ENCODE data around the gene TCF7L1. TPM values are rescaled to one million over a fixed set of nuclear protein-coding genes. Genes with fewer than 3 reads are reported as not detected.

TCF7L1 gene
- total RNA-seq, 2 donors from 2014 or later, result 8.3 to 8.8 TPM

DNA sequence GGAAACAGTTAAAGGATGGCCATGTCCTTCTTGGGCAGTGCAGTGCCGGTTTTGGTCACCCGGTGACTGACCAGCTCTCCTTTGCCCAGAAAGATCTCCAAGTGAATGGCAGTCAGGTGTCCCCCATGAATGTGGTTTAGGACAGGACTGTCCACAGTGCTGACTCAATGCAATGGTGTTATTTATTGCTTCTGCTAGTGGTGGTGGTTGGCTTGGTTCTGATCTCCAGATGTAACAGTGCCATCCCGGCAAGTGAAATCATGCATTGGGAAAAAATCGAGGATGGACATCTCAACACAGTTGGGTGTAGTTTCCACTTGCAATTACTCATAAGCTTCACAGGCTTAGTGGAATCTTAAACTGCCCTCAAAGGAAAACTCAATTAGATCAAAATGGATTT lies 112.7 kb downstream of the TCF7L1 start:
- ATAC-seq (ENCODE audit: insufficient number of reproducible peaks, low FRiP score, low read depth), result no peak
- Histone ChIP-seq H3K9me3 (no peaks in the 10 kb centered on the region), H3K4me3 (no peak overlapping the region), H3K27ac (no peak overlapping the region), H3K36me3 (no peaks in the 10 kb centered on the region), H3K4me1 (ENCODE audit: control insufficient read depth in 1 of 2, low read depth in 2 of 2) (peaks cover 34 to 60% of the 10 kb centered on the region in 2 donors), H3K27me3 (replicated peaks; ENCODE audit: insufficient read depth) (no peaks in the 10 kb centered on the region)
- TF ChIP-seq, protein P1, sequence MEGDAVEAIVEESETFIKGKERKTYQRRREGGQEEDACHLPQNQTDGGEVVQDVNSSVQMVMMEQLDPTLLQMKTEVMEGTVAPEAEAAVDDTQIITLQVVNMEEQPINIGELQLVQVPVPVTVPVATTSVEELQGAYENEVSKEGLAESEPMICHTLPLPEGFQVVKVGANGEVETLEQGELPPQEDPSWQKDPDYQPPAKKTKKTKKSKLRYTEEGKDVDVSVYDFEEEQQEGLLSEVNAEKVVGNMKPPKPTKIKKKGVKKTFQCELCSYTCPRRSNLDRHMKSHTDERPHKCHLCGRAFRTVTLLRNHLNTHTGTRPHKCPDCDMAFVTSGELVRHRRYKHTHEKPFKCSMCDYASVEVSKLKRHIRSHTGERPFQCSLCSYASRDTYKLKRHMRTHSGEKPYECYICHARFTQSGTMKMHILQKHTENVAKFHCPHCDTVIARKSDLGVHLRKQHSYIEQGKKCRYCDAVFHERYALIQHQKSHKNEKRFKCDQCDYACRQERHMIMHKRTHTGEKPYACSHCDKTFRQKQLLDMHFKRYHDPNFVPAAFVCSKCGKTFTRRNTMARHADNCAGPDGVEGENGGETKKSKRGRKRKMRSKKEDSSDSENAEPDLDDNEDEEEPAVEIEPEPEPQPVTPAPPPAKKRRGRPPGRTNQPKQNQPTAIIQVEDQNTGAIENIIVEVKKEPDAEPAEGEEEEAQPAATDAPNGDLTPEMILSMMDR (IDR thresholded peaks at IDR 0.05), result no peak
- DNase-seq (ENCODE audit: low spot score), result no peak

DNA sequence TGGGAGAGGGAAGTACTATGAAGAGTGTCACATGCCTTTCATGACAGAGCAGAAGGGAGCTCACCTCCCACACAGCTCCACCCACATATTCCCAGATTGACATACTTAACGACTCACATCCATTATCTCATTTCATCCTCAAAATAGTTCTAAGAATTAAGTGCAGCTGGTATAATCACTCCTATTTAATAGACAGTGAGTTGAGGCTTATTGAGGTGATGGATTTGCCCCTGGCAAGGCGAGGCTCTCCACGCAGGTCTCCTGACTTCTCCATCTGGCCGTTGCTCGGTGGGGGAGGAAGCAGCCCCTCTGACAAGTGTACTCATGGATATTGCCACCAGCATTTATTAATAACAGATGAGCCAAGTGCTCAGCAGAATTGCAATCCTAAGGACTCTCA lies 113.2 kb downstream of the TCF7L1 start:
- H3K36me3 ChIP-seq, result no peaks in the 10 kb centered on the region
- ATAC-seq (ENCODE audit: insufficient number of reproducible peaks, low FRiP score, low read depth) (no peak), DNase-seq (ENCODE audit: low spot score) (no peak)
- H3K27ac ChIP-seq, result no peak overlapping the region
- H3K27me3 ChIP-seq (replicated peaks; ENCODE audit: insufficient read depth), result no peaks in the 10 kb centered on the region
- no peak overlapping the region for H3K4me3 ChIP-seq
- TF ChIP-seq, protein P1 (IDR thresholded peaks at IDR 0.05), result no peak
- H3K4me1 ChIP-seq (ENCODE audit: control insufficient read depth in 1 of 2, low read depth in 2 of 2), result peaks cover 29 to 56% of the 10 kb centered on the region in 2 donors
- H3K9me3 ChIP-seq, result no peaks in the 10 kb centered on the region

DNA sequence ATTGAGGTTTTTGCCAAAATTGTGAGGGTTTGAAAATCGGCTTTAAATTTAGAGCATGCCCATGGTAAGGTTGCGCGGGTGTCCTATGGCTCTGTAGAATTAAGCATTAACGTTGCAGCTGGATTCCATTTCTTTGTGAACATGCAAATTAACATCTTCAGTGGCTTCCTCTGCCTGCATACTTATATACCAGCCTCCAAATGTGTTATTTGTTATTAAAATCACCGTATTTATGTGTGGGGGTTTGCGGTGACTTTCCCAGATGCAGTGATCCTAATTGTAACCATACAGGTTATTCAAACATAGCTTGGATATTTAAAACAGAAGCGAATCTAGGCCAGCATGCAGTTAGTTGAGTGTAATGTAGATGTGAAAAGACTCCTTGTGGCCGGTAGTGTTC lies 114.4 kb downstream of the TCF7L1 start:
- H3K4me1 ChIP-seq (ENCODE audit: control insufficient read depth in 1 of 2, low read depth in 2 of 2), result peaks cover 19 to 47% of the 10 kb centered on the region in 2 donors
- TF ChIP-seq, protein P1 (IDR thresholded peaks at IDR 0.05), result no peak

DNA sequence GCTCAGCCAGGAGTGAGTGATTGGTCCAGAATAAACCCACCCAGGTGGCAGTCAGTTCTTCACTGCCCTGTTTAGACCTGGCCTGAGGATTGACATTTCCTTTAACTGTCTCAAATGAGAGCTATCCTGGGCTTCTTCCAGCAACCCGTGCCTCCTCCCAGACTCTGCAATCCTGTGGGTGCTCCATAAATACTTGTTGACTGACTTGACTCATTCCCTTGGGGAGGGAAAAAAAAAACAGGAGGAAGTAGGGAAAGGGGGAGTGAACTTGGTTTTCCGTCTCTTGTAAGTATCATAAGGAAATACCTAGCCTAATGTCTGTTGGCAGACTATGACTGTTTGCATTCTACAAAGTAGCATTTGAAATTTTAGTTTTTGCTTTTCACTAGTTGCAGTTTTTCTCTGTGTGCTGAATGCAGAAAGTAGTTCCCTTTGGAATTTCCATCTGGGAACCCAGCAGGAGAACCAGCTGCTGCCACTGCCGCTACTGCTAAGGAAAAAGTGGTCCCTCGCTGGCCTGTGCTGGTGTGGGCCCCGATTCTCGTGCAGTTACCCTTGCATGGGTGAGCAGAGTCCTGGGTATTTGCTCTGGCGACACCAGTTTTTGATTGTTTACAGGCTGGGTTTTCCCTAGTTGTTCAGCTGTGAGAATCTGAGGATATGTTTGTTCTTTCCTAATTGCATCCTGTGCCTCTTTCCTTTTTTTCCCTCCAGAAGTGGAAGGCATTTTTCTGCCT lies 115.7 kb downstream of the TCF7L1 start:
- TF ChIP-seq, protein P1 (IDR thresholded peaks at IDR 0.05), result no peak
- H3K9me3 ChIP-seq, result no peaks in the 10 kb centered on the region
- ATAC-seq (ENCODE audit: insufficient number of reproducible peaks, low FRiP score, low read depth) (peak; percentile 62), DNase-seq (ENCODE audit: low spot score) (no peak)
- no peaks in the 10 kb centered on the region for H3K36me3 ChIP-seq
- H3K27ac ChIP-seq, result peak overlapping the region; percentile 49 to 75
- H3K27me3 ChIP-seq (replicated peaks; ENCODE audit: insufficient read depth), result no peaks in the 10 kb centered on the region
- peaks cover 17 to 47% of the 10 kb centered on the region in 2 donors for H3K4me1 ChIP-seq (ENCODE audit: control insufficient read depth in 1 of 2, low read depth in 2 of 2)
- H3K4me3 ChIP-seq, result peak overlapping the region; percentile 30

More for the DNA sequence above, 114.4 kb downstream of the TCF7L1 start:
- Histone ChIP-seq H3K36me3 (no peaks in the 10 kb centered on the region), H3K27ac (peak overlapping the region; percentile 49 to 75), H3K4me3 (no peak overlapping the region), H3K9me3 (no peaks in the 10 kb centered on the region), H3K27me3 (replicated peaks; ENCODE audit: insufficient read depth) (no peaks in the 10 kb centered on the region)
- no peak for ATAC-seq (ENCODE audit: insufficient number of reproducible peaks, low FRiP score, low read depth)
- no peak for DNase-seq (ENCODE audit: low spot score)

DNA sequence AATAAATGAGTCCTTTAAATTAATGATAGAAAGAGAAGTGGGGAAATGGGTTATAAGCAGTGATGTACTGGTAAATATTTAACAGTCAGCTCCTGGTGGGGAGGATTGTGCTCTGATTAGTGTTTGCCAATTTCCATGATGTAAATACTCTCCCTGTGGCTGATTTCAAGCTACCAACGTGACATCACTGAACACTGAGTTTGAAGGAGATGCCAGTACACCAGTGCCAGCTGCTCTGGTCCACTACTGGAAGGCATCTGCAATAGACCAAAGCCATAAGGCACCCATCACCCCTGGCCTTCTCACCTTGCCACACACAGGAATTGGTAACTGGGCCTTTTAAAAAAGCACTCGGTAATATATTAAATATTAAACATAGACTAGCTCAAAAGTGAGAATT lies 116.9 kb downstream of the TCF7L1 start:
- Histone ChIP-seq H3K27ac (peak overlapping the region; percentile 49 to 75), H3K27me3 (replicated peaks; ENCODE audit: insufficient read depth) (no peaks in the 10 kb centered on the region), H3K4me1 (ENCODE audit: control insufficient read depth in 1 of 2, low read depth in 2 of 2) (peaks cover 17 to 57% of the 10 kb centered on the region in 2 donors), H3K9me3 (no peaks in the 10 kb centered on the region), H3K36me3 (no peaks in the 10 kb centered on the region), H3K4me3 (no peak overlapping the region)
- TF ChIP-seq, protein P1 (IDR thresholded peaks at IDR 0.05), result no peak
- ATAC-seq (ENCODE audit: insufficient number of reproducible peaks, low FRiP score, low read depth) (no peak), DNase-seq (ENCODE audit: low spot score) (no peak)
